Measurements from ENCODE around the gene BDNF.

Gene BDNF

DNA sequence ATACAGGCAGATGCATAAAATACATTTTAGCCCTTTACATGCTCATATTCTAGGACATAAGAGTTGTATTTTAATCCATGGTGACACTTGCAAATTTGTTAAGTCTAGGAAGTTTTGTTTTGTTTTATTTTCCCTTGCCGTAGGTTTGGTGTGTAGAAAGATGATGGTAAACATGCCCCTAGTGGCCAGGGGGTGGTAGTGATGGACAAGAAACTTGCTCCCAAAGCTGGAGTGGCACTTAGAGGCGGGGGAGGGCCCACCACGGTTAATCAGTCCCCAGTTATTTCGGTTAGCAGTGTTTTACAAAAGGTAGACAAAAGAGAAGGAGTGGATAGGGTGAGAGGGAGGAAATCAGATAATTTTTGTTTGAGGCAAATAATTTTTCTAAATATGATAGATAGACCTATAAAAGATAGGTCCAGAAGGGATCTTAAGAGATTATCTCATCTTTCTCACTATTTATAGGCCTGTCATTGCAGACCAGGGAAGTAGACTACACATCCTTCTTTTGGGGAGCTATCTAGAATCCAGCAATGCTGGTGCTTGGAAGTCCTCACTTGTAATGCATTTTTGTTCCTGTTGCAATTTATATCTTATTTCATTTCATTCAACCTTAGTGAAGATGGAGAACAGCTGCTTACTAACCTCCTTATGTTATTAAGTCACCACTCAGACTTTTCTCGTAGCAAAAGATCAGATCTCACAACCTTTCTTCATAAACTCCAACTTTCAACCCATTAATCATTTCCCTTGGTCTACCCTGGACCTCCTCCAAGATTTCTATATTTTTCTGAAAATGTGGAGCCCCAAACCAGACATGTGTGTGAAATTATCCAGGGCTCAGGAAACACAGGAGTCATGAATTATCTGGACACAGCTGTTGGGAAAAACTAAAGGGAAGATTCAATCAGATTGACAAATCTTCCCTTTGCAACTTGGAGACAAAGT, 5.9 kb upstream of the BDNF start:
- no peak for DNase-seq (ENCODE audit: low read depth)

DNA sequence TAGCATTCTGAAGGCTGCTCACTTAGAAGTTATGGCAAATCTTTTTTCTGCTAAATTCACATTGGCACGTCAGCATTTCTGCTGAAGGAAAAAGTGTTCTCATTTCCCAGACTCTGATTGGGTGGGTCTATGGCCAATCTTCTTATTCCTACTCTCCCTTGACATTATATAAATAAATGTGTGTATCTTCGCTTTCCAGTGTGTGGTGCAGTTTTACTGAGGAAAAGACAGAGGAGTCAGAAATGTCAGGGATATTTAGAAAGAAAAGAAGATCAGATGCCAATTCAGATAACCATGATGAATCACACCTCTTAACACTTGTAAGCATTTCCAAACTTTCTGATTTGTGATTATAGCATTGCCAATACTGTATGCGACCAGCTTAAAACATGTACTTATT, 3.2 kb upstream of the BDNF start:
- DNase-seq (ENCODE audit: low read depth): peak; percentile 26

DNA sequence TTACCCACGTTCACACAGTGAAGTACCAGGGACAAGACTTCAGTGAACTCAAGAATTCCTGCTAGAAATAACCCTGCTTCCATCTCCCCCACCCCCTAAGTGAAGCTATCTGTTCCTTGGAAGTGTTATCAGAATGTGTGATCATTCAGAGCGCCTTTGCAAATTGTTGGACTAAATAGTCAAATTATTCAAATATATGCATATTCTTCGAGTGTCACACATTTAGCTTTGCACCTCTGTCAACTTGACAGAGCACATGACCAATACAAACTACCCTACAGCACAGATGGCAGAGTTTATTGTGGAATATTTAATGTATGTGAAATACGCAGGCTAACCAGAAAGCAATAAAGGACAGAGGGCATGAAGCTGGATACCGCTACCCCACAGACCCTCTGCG, 2.6 kb upstream of the BDNF start:
- no peak for DNase-seq (ENCODE audit: low read depth)

DNA sequence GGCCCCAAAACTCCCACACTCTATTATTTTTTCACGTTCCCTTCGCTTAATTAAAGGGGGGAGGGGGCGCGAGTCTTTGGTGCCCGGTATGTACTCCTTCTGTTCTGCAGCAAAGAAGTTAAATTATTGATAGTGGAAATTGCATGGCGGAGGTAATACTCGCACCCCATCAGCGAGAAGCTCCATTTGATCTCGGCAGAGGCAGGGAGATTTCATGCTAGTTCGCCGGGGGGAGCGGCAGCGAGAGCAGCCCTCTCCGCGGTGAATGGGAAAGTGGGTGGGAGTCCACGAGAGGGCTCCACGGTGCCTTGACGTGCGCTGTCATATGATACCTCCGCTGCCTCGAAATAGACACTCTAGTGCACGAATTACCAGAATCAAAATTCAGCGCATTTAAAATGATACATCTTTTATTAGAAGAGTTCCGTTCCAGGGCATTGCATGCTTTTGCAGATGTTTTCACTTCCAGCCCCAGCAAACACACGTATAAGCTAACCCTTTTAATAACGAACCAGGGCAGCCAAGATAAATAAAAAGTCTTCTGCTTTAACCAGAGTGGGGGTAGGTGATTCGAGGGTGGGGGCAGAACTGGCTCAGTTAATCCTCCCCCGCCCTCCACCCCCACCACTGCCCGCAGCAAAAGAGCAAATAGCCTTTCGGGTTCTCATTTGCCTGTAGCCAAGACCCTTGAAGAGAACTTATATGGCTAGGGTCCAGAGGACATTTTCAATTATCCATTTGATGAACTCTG, 1.3 kb upstream of the BDNF start:
- DNase-seq (ENCODE audit: low read depth): peak; percentile 76

DNA sequence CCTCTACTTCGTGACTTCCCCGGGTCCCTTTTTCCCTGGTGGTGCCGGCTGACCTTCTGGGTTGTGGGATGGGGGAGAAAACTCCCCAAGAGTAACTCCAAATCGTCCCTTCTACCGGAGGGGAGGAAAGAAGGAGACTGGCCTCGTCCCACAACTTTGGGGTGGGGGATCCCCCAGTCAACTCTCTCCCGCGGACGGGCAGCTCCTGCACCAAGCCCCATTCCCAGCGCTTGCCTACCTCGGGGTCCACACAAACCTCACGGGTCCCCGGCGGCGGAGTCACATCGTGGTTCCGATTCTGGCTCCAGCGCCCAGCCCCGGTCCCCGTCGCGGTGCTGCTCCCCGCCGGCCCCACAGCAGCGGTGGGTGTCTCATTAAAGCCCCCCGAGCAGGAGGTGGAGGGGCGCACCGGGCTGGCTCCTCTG, 317 bp downstream of the BDNF start:
- no peak for DNase-seq (ENCODE audit: low read depth)

DNA sequence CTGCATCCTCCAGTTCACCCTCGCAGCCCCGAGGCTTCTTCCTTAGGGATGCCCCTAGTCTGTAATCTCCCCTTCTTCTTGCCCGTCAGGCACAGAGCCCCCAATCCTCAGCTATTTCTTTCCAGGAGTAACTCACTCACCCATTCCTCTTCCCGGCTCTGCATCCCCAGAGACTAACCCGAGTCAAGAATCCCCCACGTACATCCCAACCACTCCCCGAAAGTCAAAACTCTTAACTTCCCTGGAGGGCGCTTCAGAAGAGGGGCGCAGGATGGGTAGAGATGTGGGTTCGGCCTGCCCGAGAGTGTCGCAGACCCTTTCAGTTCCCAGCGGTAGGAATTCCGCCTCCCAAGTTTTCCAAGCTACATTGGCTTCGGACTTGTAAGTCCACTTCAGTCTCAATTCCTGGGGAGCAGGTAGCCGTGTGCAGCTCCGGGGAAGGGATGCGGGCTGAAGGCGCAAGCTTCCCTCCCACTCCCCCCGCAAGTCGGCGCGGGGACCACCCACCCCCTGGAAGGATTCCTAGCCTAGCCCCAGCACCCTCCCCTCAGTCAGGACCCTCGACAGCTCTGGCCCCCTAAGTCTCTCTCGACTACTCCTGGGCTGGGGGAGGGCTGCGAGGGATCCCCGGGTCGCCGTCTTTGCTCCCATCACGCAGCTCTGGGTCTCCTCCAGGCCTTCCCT, 871 bp downstream of the BDNF start:
- peak; percentile 26 for DNase-seq (ENCODE audit: low read depth)

DNA sequence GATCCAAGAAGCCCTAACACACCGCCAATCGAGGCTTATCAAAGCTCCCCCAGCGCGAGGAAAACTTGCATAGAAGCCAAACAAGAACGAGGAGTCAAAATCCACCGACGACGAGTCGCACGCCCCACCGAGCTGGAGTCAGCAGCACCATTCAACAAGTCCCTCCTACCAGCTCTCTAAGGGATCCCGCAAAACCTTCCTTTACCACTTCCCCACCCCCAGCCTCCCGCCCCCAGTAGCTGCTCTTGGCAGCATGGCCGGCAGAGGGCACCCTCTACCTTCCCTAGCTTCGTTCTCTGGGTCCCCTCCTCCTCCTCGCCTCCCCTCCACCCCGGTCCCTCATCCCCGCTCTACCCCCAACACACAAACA, 1.4 kb downstream of the BDNF start:
- peak; percentile 87 for DNase-seq (ENCODE audit: low read depth)

DNA sequence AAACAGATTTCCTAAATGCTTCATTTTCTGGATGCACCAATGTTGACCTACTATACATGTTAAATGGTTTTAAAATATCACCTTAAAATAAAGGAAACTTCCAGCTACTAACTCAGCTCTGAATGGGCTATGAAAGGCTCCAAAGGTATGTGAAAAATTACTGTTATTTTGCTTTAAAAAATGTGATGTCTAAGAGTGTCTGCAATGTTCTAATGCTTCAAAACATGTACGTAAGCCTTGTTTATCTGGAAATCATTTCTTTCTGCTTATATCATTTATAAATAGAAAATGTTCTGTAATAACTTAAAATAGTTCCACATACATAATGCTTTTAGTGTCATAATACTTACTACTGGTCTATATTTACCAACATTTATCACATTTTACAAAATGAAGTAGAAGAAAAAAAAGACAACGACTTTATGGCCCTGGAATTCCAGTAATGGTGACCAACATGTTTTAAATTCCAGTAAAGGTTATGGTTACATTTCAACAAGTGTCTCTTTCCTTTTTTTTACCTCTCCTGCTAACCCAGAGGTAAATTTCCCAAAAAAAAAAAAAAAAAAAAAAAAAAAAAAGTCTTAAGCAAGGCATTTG, 2.5 kb downstream of the BDNF start:
- no peak for DNase-seq (ENCODE audit: low read depth)

DNA sequence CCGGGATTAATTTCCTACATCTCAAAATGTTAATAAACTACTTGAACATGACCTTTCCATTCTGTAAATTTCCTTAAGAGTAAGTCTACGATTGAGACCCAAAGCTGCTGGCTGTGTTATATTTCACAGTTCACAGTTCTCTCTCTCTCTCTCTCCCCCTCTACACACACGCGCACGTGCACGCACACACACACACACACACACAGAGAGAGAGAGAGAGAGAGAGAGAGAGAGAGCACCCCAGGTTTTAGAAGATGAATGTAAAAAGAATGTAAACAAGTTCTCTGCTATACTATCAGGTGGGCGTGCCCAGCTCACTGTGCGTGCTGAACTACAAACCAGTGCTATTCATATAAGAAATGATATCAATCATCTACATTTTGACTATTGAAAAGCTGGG, 3.3 kb downstream of the BDNF start:
- DNase-seq (ENCODE audit: low read depth): no peak

DNA sequence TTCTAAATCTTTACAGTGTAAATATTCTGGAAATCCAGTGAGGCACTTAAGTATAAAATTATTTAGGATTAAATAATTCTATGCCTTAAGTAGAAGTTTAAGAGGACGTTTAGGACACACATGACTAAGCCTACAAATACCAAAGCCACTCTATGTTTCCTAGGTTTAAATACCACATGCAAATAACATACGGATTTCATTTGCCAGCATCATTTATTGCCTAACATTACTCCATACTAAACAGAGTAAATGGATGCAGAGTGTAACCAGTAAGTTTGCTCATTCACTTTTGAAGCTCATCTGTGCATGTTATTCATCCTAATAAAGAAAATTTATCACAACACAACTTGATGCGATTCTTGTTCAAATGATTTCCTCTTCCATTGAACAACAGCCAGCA, 4.1 kb downstream of the BDNF start:
- peak; percentile 70 for DNase-seq (ENCODE audit: low read depth)

DNA sequence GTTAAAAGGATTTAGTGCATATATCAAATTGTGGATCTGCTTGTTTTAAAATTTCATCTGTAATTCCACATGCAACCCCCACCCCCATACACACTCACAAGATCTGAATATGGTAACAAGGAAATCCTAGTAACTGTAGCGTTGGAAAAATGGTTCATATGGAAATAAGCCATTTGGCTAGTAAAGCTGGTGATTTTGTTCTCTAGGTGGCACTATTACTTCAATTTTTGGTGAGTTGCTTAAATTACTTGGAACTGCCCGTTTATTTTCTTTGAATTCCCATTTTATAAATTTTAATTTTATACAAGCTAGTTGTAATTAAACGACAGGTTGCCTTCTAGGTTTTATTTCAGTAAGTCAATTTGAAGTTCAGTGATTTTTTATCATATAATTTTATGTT, 5.3 kb downstream of the BDNF start:
- peak; percentile 40 for DNase-seq (ENCODE audit: low read depth)

DNA sequence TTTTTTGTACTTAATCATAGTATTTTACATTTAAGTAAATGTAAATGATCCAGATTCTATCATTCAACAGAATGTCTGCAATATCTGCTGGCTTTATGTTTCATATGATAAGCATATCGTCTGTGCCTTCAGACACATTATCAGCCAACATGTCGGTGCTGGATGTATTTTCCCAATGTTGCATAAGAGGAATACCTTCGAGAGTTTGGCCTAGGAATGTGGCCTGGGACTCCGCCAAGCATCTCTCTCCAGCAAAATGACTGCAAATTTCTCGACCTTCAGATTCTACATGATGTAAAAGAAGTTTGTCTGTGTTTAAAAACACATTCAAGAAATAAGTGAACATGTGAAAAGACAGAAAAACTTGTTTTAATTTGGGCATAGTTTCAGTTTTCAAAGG, 6.9 kb downstream of the BDNF start:
- no peak for DNase-seq (ENCODE audit: low read depth)

DNA sequence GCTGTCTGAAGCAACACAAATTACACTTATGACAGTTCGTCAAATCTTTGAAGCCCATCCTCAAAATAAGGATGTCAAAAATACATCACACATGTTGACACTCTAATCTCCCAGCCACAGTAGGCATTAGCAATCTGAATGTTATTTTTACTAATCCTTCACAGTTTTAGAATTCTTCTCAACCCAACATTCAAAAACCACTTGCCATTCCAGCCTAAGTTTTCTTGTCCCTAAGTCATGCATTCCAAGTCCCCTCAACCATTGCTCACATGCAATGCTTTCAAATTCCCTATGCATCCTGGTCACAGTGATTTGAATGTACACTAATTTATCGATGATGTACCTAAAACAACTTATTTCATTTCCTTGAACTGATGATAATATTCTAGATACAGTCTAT, 7.5 kb downstream of the BDNF start:
- DNase-seq (ENCODE audit: low read depth): no peak

DNA sequence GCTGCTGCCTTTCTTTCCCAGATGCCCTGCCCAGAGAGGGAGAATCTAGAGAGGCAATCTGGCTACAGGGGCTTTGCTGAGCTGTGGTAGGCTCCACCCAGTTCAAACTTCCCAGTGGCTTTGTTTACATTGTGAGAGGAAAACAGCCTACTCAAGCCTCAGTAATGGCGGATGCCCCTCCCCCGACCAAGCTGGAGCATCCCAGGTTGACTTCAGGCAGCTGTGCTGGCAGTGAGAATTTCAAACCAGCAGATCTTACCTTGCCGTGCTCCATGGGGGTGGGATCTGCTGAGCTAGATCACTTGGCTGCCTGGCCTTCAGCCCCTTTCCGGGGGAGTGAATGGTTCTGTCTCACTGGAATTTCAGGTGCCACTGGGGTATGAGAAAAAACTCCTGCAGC, 12.2 kb downstream of the BDNF start:
- DNase-seq (ENCODE audit: low read depth): no peak

DNA sequence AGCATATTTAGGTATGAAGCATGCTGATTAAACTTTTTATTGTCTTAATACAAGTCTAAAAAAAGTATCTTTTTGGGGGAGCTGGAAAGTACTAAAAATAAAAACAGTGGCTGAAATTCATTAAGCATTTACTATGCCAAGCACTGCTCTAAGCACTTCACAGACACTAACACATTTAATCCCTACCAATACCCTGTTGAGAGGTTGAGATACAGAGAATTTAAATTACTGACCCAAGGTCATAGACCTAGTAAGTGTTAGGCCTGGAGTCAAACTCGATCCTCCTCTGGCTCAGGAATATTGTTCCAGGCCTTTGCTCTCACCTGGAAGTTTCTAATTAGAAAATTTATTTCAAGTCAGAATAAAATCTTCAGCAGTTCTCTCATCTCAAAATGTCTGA, 18.6 kb downstream of the BDNF start:
- DNase-seq (ENCODE audit: low read depth): no peak

DNA sequence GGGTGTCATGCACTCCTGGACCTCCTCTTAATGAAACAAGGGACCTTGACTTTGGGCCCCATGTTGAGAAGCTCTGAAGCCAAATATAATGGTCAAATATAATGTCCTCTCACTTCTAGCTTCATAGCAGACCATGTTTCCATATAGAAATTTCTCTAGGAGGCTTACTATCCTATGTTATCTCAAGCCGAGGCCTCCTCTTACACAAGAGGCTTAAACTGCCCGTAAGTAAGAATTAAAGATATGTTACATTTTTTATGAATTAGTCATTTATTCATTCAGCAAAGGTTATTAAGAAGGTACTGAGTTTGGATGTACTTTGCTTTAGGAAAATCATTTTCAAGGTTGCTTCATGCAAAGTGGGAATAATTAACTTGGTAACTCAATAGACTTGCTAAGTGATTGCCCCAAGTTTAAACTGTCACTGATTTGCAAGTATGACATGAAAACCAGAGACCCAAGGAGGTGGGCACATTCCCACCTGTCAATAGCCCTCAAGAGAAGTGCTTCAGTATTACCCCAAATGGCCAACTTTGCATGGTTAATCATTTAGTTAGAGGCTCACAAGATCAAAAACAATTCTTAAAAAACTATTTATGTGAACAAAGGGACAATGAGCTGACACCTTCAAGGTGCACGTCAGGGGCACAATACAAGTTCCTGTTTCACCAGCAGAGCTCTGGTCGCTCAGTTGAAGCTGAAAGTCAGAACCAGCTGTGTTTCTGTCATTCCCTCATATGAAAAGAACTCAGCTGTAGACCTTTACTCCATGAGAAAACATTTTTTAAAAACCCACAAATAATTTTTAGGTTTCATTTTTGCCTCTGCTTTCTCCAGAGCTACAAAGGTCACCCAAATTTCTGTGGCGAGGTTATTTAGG, 20.9 kb downstream of the BDNF start:
- DNase-seq (ENCODE audit: low read depth): no peak

DNA sequence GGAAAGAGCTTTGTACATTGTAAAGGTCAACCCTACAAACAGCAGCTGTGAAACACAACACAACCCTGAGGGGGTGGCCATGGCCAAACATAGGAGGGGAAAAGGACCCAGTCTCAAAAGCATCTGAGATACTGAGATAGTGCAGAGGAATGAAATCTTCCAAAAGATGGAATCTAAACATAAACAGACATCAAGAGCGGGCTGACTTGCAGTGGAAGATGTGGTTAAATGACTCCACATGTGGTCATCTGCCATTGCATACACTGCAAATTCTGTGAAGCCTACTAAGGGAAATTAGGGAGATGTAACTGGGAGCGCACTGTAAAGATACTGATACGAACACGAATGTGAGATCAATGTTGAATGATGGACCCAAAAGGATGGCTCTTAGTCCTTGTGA, 22.0 kb downstream of the BDNF start:
- DNase-seq (ENCODE audit: low read depth): no peak

DNA sequence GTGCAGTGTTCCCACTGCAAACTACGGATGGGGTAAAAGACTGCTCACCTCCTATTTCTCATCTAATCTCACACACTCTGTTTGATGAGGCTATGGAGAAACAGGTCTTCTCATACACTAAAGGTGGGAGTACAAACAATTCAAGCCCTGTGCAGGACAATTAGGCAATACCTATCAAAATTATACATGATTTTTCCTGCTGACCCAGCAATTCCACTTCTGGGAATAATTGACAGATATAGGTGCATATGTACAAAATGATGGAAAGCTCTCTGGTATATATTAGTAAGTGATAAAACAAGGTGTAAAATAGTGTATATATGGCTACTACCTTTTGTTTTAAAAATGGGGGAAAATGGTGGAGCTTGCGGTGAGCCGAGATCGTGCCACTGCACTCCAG, 23.1 kb downstream of the BDNF start:
- DNase-seq (ENCODE audit: low read depth): no peak

DNA sequence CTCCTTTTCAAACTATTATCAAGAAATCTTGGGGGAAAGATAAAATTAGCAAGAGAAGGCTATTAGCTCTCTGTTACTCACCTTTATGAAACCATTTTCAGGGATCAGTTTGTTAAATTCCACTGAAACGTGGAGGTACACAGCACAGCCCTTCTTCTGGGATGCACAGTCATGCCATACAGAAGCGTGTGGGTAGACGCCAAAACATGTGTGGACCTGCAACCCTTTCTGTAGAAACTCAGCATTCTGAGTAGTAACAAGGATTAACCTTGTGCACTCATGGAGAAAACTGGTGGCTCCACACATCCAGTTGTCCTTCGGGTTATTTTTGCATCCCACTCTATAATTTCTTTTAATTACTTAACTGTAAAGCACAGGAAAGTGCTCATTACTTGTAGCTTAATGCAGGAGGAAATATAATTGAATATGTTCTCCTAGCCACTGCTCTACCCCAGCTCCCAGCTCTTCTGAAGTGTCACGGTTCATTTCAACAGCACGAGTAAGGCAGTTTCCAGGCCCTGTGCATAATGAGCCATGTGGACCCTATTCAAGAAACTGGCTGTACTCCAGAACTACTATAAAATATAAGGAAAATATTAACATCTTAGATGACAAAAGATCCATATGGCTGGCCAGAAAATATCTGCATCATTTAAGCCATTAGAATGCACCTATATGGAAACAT, 26.1 kb downstream of the BDNF start:
- no peak for DNase-seq (ENCODE audit: low read depth)

DNA sequence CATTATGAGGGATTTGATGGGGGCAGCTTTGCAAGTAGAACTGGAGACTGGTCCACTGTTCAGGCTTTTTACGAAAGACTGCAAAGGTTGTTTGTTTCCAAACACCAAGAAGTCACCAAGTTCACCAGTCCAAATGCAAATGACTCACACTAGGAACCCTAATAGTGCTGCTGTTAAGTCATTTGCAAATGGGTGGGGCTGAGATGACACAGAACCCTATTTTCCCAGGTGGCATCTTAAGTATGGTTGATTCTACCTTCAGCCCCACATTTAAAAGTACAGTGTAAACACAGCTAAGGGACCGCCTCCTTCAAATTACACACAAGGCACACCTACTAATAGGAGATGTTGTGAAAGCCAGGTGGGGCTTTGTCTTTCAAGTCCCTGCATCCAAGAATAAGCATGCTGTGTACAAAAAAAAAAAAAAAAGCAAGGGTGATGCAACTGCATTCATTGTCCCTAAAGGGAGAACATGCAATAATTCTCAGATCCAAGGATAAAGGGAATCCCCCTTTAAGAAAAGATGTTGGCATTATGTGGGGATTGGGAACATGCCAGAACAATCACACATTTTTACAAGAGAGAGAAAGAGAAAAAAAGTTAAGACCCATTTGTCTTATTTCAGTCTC, 27.3 kb downstream of the BDNF start:
- DNase-seq (ENCODE audit: low read depth): no peak
